NCI-H2081 (cell line): ENCODE data around the gene RTN4IP1.

Experiments
- DNase-seq, 2 experiments: peaks; one replicate each; lab custom pipeline; 2025; lab: John Stamatoyannopoulos, UW

The RTN4IP1 gene

DNA sequence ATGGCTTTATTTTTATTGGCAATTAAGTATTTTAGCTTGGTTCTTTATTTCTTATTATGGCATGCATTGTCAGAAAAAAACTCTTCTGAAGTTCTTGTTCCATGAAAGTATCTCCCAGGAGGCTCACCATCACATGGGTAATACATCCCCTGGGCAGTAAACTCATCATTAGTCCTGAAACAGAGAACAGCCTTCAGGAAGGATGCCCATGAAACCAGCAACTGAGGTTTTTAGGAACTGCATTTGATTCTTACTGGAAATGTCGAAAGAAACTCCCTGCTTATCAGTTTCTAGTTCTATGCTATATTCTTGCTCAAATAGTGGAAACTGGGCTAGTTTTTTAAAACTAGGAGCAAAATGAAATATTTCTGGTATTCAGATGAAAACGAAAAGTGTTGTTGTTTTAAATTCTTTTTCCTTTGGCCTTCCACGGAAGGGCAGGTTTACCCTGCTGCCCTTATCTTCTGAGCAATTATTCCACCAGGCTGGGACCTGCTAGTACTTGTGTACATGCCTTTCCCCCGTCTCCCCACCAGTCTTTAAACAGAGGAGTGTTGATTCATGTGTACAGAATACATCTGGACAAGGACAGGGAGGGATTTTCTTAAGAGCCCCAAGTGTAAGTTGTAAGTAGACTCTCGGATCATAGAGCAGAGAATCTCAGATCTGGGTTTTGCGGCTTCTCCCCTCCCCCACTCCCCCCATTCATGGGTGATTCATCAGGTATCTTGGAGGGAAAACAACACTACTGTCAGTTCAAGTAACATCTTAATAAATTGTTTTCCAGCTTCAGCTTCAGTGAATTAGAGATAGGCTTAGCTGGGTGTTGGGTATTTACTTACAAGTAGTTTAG lies 81.5 kb downstream of the RTN4IP1 start:
- no peak for DNase-seq

DNA sequence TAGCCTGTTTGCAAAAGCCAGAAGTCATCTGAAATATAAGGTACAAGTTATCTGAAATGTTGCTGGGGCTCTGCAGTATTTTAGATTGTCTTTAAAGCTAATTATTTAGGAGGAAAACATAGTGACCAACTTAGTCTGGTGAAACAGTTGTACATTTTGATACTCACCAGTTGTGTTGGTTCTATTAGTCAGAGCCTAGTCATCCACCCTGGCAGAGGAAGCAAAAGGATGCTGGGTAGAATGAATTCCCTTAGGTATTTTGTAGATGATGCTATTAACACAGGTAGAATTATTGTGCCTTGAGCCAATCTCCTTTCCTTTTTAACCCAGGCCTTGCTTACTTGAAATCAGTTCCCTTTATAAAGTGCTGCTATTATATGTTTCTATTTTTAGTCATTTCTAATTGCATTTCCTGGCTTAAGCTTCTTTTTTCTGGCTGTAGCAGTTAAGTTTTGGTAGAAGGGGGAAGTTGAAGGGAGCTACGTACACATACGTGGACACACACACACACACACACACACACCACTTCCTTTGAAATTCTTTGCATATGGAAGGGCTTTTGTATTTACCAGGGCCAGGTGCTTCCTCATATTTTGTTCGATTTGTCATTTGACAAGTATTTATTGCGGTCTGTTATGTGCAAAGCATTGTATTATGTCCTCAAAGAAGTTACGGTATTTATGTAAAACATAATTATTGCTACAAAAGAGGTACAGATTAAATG lies 82.4 kb downstream of the RTN4IP1 start:
- peak; percentile 6 to 43 for DNase-seq

DNA sequence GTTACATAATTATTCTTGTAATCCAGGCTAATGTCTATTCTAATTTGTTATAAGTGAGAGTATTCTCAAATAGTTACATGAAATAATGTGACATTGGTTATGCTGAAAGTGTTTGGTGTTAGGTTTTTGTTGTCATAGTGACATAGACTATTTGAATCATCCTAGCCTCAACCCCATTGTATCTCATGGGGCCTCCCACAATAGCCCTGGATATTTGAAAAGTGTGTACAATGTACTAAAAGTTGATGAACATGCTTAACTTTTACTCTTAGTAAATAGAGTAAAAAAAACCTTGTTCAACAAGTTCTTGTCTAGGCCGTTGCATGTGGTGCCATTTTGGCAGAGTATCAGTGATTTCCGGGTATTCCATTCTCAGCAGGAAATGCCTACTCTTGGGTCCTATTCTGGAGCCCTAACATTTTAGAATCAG lies 83.0 kb downstream of the RTN4IP1 start:
- no peak for DNase-seq

GRCh38 chr6:106540907-106541306 lies 88.4 kb downstream of the RTN4IP1 start:
- DNase-seq = no peak

DNA sequence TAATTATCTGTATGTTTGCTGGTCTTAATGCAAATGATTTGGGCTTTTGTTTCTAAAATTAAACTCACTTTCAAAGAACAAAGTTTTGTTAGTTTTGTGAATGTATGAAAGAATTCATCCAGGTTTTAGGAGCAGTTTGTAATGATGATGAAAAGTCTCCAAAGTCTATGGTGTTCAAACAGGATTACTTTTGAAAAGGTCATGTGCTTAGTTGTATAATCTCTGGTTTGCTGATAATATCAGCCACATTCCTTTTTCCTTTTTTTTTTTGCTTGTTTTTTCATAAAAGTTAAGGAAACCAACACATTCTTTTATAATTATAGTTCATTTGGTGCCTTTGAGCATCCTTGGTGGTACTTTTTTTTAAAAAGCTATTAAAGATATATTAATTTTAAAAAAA lies 88.9 kb downstream of the RTN4IP1 start:
- no peak for DNase-seq

GRCh38 chr6:106539936-106540335 lies 89.4 kb downstream of the RTN4IP1 start:
- no peak for DNase-seq

DNA sequence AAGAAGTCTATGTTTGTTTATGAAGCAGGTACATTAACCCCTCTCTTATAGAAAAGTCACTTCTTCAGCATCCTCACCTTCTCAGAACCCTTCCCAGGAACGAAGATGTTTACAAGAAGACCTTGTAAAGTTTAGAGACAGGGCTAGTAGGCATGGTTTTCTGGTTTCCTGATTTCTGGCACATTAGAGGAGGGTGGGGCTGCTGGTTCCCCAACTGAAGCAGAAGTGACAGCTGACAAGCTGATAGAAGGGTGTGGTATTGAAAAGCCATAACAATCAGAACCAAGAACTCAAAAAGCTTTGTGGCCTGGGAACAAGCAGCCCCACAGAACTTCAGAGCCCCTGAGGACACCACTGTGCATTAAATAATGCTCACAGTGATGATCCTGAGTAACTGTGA lies 91.2 kb downstream of the RTN4IP1 start:
- DNase-seq = no peak

DNA sequence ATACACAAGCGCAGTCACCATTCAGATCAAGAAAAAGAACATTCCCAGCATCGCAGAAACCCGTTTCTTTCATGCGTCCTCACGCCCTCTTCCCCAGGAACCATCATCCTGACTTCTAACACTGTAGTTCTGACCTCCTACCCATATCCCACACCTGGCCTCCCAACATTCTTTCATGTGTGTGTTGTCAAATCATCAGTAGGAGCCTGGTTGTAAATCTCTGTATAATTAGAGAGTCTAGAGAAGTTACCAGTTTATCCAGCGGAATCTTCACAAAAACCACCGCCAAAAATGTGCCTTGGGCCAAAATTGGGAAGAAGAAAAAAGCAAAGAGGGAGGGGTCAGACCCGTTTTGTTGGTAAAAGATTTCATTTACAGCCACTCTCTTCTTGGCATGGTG lies 91.6 kb downstream of the RTN4IP1 start:
- DNase-seq = no peak

- no peak for DNase-seq
Measured at GRCh38 chr6:106536851-106537250, 92.4 kb downstream of the RTN4IP1 start.

DNA sequence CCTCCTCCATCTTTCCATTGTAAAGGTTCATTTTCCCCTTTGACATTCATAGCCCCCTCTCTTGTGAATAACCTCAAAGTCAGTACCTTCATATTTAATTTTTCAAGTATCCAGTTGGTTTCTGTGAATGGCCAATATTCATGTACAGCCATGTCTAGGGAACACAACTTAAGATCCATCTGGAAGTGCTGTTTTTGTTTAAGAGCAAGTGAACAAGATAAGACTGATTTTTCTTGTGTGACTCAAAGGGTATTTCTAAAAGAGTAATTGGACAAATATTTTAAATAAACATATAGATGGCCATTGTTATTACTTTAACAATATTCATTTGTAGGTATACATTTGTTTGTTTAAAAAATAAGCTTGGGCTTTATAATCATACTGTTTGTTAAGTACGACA lies 92.9 kb downstream of the RTN4IP1 start:
- no peak for DNase-seq

- no peak for DNase-seq
Measured at GRCh38 chr6:106535012-106535411, 94.3 kb downstream of the RTN4IP1 start.

- DNase-seq = no peak
Measured at GRCh38 chr6:106534564-106534982, 94.7 kb downstream of the RTN4IP1 start.

GRCh38 chr6:106534004-106534403 lies 95.3 kb downstream of the RTN4IP1 start:
- no peak for DNase-seq

- DNase-seq = no peak
Measured at GRCh38 chr6:106533054-106533453, 96.2 kb downstream of the RTN4IP1 start.

DNA sequence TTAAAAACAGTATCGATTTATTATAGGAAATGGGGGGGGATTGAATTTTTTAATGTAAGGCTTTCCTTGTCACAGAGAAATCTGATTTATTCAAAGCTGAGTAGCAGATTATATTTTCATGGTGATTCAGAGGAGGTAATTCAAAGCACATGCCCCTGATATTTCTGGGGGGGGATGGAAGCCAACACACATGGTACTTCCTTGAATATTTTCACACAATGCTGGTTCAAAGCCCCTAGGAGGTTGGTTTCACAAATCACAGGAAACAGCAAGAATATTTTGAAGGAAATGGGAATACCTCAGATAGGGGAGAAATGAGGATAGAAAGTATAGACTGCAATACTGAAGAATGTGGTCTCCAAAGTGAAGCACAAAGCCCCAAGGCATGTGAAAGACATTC lies 98.8 kb downstream of the RTN4IP1 start:
- no peak for DNase-seq

- DNase-seq = no peak
Measured at GRCh38 chr6:106530026-106530425, 99.3 kb downstream of the RTN4IP1 start.

DNA sequence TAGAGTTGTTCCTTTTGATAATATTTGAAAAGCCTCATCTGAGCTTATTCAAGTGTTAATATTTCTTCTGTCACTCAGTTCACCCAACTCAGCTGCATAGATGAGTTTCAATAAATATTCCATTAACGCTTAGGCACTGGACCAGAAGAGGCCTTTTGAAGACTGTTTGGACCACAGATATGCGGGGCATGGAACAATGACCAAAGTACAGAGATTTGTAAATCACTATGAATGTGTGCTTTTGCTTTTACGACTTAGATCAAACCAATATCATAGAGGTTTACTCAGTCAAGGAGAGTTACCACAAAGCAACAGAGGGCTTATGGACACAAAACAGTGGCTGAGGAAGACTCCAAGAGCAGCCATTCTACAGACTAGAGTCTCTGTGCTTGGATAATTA lies 99.9 kb downstream of the RTN4IP1 start:
- no peak for DNase-seq

- no peak for DNase-seq
Measured at GRCh38 chr6:106528521-106528920, 100.8 kb downstream of the RTN4IP1 start.

DNA sequence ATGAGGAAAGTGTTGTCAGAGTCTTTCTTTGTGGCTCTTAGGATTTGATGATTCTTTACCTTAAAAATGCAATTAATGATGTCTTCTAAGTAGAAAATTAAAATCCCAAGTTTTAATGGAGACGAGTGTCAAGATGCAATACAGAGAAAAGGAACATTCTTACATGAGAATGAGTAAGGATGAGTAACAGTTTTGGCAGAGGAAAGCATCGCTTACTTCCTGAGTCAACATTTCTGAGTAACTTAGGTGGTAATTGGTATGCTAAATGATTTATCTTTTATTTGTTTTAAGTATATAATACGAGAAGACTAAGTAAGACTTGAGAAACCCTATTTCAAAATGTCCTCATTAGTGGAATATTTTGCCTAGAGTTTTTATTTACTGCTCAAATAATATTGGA lies 101.3 kb downstream of the RTN4IP1 start:
- no peak for DNase-seq

- DNase-seq = no peak
Measured at GRCh38 chr6:106527117-106527516, 102.2 kb downstream of the RTN4IP1 start.

- no peak for DNase-seq
Measured at GRCh38 chr6:106525882-106526275, 103.4 kb downstream of the RTN4IP1 start.

GRCh38 chr6:106525107-106525881 lies 104.0 kb downstream of the RTN4IP1 start:
- no peak for DNase-seq
